ENCODE measurements around the gene NFIA.

NFIA gene

DNA sequence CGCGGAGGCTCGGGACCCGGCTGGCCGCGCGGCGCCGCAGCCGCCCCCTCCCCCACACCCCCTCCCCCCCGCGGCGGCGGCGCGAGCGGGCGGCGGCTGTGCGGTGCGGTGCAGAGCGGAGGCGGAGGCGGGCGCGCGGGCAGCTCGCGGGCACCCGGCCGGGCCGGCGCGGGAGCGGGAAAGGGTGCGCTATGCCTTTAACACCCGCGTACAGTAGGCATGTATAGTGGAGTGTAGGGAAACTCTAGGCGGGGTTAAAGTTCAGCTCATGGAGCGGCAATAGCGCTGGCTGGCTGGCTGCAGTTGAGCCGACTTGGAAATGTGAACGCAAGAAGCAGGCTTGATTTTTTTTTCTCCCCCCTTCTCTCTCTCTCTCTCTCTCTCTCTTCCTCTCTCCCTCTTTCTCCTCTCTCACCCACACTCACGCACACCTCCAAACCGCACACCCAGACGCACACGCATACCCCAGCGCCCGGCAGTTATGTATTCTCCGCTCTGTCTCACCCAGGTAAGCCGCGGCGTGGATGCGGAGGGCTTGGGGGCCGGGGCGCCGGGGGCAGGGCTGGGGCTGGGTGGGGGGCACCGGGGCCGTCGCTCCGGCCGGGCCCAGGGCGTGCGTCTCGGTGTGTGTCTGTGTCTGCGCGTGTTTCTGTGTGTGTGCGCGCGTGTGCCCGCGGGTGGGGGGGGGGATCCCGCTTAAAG lies at the start of gene NFIA:
Gene NFIA, plus strand, starts transcription at position 251 of the 702 bp plus-strand sequence.
- DNase-seq (ENCODE audit: low read depth in 2 of 2): peak in 1 of 2 donors; percentile 14

DNA sequence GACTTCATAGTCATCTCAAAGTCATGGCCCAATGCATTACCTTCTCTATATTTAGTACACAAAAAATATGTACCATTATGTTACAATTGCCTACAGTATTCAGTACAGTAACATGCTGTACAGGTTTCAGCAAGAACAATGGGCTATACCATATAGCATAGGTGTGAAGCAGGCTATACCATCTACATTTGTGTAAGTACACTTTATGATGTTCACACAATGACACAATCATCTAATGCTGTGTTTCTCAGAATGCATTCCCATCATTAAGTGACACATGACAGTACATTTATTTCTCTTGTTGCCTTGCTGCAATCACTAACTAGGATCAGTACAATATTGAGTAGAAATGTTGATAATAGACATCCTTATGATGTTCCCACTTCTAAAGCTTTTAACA lies 46.5 kb upstream of the NFIA start:
- no peak for DNase-seq (ENCODE audit: low read depth in 2 of 2)

DNA sequence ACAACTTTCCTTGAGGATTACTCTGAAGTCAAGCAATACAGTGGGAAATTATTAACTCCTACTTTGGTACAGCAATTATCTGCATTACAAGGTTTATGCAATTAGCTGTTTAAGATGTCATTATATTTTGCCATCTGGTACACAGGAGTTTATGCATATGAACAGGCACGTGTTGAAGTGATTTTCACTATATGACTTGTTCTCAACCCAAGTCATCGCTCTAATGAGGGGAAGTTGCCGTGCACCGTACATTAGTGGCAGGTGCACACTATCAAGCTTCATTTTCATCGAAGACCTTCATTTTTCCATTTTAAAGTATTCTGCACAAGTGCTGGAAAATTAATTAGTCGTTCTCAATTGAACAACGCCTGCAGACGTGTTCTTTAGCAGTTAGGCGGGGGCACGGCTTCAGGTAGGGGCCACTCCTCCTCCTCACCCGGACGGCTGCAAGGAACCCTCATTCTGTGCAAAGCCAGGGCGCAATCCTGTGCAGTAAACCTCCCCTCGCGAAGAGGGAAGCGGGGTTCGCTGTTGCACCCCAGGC lies 39.8 kb upstream of the NFIA start:
- no peak for DNase-seq (ENCODE audit: low read depth in 2 of 2)

DNA sequence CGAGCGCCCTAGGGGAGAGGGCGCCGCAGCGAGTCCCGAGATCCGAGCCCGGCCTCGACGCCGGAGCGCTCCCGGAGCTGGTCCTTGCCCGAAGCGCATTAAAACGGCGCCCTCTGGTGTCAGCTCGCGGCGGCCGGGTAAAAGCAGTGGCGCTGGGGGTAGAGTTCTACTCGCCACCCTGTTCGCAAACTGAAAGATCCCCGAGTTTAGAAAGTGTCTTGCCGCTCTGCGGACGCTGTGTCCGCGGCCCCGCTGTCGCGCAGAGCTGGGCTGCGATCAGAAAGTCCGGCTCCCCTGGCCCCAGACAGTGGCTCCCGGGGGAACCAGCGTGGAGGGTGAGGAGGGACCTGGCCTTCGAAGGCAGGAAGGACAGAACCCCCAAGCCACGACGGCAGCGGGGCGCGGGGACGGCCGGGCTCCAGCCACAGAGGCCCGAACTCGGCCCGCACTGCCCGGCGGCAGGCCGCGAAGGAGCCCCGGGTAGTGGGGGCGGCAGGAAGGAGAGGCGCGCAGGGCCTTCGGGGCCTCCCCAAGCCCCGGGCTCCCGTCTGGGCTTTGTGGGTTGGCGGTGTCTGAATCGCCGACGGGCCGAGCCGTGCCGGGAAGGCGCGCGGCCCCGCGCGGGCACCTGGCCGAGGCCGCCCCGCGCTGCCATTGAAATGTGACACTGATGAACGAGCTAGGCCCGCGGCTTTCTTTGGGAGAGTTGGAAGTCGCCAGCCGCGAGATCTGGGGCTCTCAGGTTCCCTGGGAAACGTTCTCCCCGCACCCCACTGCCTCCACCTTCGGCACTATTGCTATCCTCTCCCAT lies 39.1 kb upstream of the NFIA start:
- peak; percentile 82 to 85 for DNase-seq (ENCODE audit: low read depth in 2 of 2)

DNA sequence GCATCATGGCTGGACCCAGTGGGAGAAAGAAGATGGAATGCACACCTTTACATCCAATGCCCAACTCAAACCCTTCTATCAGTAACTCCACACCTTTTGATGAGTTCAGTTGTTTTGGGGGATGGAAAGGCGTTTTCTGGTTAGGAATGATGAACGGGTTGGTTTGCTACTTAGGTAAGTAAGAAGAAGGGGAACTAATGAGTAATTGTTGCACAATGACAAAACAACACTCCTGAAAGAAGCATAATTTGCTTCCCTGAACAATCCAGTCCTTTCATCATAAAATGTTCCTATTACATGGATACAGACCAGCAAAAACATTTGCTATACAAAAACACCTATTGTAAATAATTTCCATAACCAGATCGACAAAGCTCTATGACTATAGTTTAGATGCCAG lies 35.9 kb upstream of the NFIA start:
- no peak for DNase-seq (ENCODE audit: low read depth in 2 of 2)

DNA sequence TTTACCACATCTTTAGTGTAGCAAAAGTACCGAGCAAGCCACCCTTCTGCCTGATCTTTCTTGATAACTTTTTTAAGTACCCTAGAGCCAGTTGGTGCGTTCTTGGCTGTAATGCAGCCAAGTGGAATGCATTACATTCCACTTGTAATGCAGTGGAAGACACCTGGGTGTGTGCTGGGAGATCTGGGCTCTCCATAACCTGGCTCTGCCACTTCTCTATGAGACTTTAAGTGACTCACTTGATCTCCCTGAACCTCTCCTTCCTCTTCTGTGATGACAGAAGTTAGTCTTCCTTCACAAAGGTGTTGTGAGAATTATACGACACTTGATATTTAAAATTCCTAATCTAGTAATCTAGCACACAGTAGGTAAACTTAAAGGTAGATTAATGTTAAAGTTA lies 35.3 kb upstream of the NFIA start:
- no peak for DNase-seq (ENCODE audit: low read depth in 2 of 2)

DNA sequence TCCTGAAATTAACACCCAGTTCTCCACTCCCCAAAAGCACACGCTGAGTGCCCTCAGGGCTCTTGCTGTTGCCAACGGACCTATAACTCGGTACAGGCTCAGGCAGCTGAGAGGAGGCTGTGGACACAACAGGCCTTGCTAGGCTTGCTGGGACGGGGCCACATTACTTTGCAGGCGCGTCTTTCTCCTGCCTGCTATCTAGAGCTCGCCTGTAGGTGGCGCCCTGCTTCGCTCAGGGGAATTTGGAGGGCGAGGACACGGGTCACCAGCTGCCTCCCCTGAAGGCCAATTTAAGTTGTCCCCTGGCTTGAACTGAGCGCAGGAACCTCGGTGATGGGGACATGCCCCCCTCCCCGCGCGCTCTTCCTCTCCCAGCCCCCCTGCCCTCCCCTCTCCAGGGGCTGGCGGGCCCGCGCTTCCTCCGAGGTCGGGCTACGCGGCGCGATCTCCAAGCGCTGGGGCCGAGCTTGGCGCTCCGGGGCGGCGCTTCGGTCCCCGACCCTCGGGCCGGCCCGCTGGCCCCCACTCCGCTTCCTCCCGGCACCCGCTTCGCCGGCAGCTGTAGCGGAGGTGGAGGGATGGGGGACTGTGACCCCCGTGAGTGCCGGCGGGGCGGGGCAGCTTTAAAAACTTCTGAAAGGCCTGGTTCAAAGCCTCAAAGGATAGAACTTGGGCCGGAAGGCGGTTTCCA lies 32.4 kb upstream of the NFIA start:
- peak; percentile 90 for DNase-seq (ENCODE audit: low read depth in 2 of 2)

DNA sequence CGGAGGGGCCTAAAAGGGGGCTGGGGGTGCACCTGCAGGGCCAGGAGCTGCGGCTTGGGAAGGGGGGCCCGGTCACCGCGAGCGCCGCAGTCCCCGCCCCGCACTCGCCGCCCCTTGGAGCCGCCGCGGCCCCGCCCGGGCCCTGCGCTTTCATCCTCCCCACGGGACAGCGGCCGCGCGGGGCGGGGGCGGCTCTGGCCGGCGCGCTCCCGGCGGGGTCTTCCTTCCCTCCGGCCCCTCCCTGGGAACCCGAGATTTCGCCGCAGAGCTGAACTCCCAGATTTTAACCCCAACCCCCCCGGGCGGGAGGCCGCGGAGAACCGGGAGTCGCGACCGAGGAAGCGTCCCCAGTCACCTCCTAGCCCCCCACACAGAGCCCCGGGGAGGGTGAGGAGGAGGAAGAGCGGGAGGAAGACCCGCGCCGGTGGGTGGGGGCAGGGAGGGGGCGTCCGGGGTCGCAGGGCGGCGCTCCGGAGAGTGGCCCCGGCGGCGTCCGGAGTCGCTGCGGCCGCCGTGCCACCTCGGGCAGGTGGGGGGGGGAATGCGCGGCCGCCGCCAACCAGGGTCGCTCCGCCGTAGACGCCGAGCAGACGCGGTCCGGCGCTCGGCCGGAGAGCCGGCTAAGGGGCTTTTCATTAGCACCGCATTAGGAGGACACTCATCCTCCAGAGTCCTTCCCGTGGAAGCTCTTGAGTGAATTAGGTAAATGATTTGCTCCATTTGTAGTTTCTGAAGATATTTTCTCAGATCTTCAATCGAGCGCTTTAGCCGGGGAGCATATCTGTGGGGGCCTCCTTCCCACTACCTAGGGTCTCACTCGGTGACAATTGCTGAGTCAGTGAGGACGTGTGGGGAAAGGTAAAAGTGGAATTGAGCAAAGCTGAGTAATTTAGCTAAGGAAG lies 31.6 kb upstream of the NFIA start:
- DNase-seq (ENCODE audit: low read depth in 2 of 2): no peak

DNA sequence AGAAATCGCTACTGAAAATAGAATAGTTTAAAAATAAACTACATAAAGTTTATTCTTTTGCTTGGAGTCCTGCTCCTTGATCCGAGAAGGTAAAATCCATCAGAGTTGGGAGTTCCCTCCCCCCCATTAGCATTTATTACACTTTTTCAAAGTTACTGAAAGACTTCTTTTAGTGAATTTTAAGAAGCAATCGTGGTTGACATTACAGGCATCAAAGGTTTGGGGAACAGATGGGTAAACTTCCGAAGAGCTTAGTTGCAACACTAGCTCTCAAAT lies 31.0 kb upstream of the NFIA start:
- DNase-seq (ENCODE audit: low read depth in 2 of 2): no peak

DNA sequence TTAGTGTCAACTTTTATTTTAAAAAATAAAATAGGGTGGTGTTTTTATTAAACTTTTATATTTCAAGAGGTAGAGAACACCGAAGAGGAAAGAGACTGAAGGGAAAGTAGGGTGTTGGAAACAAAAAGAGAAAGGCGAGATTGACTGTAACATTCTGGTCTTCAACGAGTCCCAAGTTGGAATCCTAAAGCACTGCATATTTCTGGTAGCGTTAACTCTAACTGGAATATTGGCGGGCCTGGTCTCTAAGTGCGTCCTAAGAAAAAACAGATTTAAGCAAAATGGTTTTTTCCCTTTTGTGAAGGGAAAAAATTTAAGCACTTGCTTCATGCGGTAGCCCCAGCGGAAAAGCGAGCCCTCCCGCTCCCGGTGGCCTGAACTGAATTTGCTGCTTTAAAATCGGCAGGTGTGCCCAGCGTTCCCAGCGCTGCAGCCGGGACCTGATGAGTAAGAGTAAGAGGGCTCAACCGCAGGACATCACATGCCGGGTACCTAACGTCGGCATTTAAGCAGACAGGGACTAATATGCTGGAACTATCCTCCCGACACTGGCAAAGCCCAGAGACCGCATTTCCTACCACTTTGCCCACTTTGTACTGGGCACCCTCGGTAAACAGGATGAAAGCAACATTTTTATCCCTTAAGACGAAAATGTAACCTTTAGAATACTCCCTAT lies 30.5 kb upstream of the NFIA start:
- DNase-seq (ENCODE audit: low read depth in 2 of 2): no peak

DNA sequence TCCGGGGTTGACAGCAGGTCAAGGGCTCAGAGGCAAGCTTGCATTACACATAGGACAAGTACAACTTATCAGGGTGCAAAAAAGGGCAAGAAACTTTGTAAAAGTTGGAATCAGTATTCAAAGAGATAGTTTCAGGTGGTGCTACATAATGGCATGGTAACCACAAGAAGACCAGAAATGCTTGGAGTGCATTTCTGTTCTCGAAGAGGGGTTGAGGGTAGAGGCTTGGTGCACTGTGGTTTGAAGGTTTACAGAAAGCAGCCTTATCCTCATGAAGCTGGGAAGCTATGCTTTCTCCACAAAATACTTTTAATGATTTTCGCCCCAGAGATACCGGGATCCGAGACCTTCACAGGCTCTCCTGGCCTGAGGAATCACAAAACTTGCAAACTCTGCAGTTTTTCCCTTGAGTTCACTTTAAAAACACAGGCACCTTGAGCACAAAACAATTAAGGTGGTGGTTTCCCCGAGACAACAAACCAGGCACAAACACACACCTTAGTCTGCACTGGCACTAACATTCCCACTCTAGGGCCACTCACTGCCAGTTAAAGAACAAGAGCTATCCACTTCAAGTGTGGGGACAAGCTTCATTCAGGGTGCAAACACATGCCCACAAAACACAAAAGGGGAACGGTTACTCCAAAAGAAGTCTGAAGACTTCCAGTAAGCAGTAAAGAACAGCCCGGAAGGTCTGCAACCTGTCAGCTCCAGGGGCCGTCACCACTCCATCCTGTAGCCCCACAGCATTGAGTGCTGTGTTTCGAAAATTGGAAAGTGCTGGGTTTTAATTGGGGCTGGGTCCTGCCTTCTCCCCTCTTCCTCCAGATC lies 29.8 kb upstream of the NFIA start:
- no peak for DNase-seq (ENCODE audit: low read depth in 2 of 2)

DNA sequence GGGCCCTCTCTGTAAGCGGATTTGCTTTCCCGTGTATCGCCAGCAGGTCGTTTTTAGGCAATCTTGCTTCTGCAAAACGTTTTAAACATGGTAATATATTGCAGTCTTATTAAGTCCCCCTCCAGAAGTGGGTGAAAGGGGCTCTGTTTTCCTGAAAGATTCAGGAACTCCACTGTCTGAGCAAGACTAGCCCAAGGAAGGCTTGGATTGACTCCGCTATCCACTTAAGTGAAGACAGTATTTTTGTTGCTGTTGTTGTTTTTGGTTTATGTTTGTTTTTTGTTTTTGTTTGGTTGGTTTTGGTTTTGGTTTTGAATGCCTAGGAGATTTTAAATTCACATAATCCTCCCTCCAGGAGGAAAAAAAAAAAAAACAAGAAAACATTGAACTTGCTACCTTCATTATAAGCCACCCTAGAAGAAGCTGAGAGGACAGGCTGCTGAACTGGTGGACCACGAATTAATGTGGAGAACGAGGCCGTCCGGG lies 29.1 kb upstream of the NFIA start:
- DNase-seq (ENCODE audit: low read depth in 2 of 2): no peak

DNA sequence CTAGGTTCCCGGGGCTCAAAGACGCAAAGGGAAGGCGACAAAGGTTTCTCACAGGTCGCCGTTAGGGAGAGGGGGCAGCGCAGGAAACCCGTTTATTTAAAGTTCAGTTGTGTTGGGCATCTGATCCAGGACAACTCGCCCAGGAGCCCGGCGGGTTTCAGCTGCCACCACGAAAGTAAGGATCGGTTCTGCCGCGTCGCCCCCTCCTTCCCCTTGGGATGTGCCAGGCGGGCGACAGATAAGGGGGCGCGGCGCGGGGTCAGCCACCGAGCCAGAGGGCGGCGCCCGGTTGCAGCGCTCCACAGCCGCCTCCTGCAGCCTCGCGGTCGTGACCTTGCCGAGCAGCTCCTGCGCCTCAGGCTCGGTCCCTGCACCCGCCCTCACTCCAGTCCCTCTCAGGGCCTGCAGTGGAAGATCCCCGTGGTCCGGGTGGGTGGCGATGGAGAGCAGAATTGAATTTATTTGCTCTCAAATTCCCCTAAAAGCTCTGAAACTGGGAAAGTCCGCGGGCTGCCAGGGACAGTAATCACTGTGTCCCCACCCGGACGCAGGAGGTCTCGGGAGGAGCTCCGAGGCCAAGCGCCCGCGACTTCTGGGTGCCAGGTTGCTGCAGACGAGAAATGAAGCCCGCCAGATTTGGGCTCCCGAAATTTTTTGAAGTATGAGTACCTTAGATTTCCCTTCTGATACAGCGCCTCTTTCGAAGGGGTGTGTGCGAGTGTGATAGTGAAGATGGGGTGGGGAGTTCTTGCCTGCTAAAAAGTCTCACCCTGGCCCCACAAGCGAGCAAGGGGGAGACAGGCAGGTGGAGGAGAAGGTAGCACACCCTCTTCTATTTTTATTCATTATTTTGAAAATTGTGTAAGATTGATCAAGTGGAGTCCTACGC lies 28.4 kb upstream of the NFIA start:
- no peak for DNase-seq (ENCODE audit: low read depth in 2 of 2)

DNA sequence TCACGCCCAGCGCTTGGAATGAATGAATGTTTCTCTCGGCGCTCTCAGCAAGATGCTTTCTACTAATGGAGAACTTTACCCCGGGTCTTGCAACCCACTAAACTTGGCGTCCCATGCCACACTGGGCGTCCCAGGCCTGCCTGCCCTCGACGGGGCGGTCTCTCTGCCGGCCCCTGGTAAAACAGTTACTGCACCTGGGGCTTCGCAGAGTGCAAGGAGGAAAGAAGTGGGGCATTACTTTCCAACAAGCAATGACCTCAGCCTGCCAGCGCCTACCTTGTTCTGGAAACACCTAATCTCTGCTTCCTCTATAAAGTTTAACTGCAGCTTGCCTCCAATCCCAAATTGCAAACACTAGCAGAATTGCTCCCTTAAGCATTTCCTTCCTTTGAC lies 27.8 kb upstream of the NFIA start:
- no peak for DNase-seq (ENCODE audit: low read depth in 2 of 2)

DNA sequence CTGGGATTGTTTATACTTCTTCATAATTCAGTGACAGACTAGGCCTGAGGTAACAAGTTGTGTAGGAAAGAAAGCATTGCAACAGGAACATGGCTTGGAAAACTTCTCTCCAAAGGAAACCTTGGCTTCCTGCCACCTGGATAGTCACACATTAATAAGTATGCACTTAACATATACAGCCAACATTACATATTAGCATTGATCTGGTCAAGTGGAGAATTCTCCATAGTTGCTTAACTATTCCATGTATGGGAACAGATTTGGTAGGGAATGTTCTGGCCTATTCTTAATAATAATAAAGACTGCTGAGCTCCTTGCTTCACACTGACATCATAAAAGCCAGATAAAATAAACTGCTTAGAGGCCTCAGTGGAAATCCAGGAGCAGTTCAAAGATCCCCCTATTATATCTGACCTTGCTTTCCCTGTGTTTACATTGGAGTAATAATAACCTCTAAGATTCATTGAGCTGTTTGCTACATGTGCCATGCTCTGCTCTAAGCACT lies 27.2 kb upstream of the NFIA start:
- DNase-seq (ENCODE audit: low read depth in 2 of 2): no peak

DNA sequence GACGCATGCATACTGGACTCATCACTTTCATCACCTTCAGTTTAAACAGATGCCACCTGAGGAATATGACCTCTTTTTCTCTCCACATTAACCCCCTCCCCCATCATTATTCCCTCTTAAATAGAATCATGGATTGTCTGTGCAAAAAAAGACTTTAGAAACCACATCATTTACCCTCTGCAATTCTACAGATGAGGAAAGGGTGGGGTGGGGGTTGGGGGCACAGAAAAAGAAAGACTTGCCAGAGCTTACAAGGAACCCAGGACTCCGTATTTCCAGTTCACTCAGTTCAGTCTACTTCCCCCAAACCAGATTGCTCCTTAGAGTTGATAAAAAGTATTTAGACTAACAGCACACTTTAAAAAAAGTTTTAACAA lies 26.2 kb upstream of the NFIA start:
- no peak for DNase-seq (ENCODE audit: low read depth in 2 of 2)

DNA sequence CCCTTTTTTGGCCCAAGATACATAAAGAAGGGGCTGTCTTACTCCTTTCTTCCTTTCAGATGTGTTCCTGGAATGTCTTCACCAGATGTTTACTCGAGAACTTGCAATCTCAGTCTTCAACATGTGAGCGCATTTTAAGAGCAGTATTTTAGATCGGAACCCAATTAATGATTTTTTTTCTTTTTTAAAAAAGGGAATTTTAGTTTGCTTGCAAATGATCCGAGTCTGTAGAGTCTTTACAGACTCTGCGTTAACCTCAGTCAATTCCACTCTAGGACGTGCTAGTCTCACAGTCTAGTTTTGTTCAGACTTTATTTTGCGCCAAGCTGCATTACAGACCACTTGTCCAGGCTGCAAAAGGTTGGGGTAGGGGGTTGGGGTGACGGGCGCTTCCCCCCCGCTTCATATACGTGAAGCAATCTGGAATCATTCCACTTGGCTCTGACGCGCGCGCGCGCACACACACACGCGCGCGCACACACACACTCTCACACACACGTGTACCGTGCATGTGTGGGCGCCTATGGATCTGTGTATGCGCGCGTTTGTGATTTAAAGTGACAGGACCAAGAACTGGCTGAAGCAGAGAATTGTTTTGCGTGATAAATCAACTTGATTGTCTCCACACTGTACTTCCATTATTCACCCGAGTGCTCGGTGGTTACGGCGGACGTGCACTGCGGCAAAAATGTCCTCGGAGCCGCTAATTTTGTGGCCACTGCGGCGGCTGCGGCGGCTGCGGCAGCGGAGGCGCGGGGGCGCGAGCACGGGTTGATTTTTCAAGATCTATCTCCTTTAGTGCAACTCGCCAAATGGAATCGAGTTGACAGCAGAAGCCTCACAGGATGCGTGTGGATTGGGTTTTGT lies 25.6 kb upstream of the NFIA start:
- peak; percentile 30 to 36 for DNase-seq (ENCODE audit: low read depth in 2 of 2)

All from stimulated activated CD4-positive, alpha-beta T cell treated with anti-CD3 and anti-CD28 coated beads, Interleukin-1b, Interleukin-23, amount 100 ng/mL, for 4 hours (primary cell).